Measurements from ENCODE around the gene ARHGAP36. TPM values are rescaled to one million over a fixed set of nuclear protein-coding genes. Genes with fewer than 3 reads are reported as not detected.

Gene ARHGAP36
- total RNA-seq, 1 donor from 2014 or later = not detected

DNA sequence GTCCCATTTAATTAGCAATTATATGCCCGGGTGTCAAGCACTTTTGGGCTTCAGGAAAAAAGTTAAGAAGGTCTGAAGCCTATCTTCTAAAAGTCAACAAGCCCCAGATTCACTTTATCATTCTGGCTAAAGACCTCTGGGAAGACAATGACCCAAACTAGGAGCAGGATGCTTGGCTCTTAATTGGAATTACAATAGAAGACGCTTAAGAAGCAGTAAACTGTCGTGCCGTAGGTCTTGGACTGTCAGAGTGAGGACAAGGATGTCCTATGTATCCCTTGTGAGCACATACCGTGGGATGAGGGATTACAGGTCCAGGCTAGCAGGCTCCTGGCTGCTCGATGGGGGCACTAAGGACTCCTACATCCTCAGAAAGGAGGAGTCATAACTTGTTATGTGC lies 3.2 kb upstream of the ARHGAP36 start:
- TF ChIP-seq, protein P1, sequence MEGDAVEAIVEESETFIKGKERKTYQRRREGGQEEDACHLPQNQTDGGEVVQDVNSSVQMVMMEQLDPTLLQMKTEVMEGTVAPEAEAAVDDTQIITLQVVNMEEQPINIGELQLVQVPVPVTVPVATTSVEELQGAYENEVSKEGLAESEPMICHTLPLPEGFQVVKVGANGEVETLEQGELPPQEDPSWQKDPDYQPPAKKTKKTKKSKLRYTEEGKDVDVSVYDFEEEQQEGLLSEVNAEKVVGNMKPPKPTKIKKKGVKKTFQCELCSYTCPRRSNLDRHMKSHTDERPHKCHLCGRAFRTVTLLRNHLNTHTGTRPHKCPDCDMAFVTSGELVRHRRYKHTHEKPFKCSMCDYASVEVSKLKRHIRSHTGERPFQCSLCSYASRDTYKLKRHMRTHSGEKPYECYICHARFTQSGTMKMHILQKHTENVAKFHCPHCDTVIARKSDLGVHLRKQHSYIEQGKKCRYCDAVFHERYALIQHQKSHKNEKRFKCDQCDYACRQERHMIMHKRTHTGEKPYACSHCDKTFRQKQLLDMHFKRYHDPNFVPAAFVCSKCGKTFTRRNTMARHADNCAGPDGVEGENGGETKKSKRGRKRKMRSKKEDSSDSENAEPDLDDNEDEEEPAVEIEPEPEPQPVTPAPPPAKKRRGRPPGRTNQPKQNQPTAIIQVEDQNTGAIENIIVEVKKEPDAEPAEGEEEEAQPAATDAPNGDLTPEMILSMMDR (IDR thresholded peaks at IDR 0.05; ENCODE audit: insufficient read depth, low read length, poor library complexity, severe bottlenecking) = no peak
- no peak for DNase-seq (ENCODE audit: low read depth)
- no peak overlapping the region for H3K4me3 ChIP-seq (ENCODE audit: low read depth, low read length)
- no peaks in the 10 kb centered on the region for H3K36me3 ChIP-seq (ENCODE audit: control insufficient read depth, insufficient read depth, low read length)
- H3K27me3 ChIP-seq (ENCODE audit: control insufficient read depth, insufficient read depth, low read length) = peaks cover 22% of the 10 kb centered on the region

DNA sequence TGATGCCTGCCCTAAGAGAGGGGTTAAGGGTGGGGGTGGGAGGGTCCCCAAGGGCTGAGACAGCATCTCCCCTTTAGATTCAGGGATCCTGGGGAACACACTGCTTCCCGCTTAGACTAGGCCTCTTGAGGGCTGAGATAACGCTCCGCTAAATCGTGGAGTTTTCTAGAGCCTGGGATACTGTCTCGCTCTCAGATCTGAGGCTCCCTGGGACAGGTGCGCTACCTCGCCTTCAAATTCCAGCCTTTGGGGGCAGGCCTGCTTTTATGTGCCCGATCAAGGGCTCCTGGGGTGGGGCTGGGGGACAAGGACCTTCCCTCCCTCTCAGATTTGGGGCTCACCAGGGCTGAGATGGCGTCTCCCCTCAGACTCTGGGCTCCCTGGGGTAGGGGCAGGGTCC lies 440 bp upstream of the ARHGAP36 start:
- Histone ChIP-seq H3K27me3 (ENCODE audit: control insufficient read depth, insufficient read depth, low read length) (peaks cover 19% of the 10 kb centered on the region), H3K4me3 (ENCODE audit: low read depth, low read length) (no peak overlapping the region), H3K36me3 (ENCODE audit: control insufficient read depth, insufficient read depth, low read length) (no peaks in the 10 kb centered on the region)
- DNase-seq (ENCODE audit: low read depth) = no peak
- TF ChIP-seq, protein P1 (IDR thresholded peaks at IDR 0.05; ENCODE audit: insufficient read depth, low read length, poor library complexity, severe bottlenecking) = no peak

DNA sequence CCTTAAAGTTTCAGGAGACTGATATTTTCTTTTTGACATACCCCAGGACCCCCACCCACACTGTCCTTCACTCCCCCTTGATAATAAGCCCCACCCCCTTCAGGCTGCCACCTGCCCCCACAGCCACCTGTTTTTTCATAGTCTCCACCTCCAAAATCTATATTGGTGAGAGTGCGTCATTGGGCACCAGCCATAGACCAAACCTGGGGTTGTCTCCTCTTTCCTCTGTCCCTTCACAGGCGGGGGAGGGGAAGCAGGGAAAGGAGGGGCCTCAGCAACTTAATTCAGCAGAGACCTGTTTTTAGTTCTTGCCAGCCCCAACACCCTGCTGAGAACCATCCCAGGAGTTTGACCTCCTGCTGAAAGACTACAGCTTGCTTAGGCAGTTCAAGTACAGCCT lies 1.1 kb downstream of the ARHGAP36 start:
- TF ChIP-seq, protein P1 (IDR thresholded peaks at IDR 0.05; ENCODE audit: insufficient read depth, low read length, poor library complexity, severe bottlenecking) = no peak
- no peak for DNase-seq (ENCODE audit: low read depth)
- H3K27me3 ChIP-seq (ENCODE audit: control insufficient read depth, insufficient read depth, low read length) = peaks cover 19% of the 10 kb centered on the region
- no peaks in the 10 kb centered on the region for H3K36me3 ChIP-seq (ENCODE audit: control insufficient read depth, insufficient read depth, low read length)
- no peak overlapping the region for H3K4me3 ChIP-seq (ENCODE audit: low read depth, low read length)

DNA sequence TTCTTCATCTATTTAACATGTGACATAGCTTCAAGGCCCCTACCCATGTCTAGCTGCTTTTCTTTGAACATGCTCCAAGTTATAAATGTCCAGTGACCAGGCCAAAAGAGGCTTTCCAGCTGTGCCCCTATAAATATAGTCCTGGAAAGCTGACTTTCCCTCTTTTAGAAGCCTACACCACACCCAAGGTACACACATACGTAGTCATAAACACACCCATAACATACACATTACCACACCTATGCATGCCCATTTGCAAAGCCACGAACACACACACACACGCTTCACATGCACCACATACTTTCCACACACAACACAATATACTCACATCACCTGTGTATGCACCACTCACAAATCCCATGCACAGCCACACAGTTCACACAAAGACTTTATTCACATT lies 2.0 kb downstream of the ARHGAP36 start:
- H3K4me3 ChIP-seq (ENCODE audit: low read depth, low read length) = no peak overlapping the region
- DNase-seq (ENCODE audit: low read depth) = no peak
- no peaks in the 10 kb centered on the region for H3K36me3 ChIP-seq (ENCODE audit: control insufficient read depth, insufficient read depth, low read length)
- H3K27me3 ChIP-seq (ENCODE audit: control insufficient read depth, insufficient read depth, low read length) = peaks cover 16% of the 10 kb centered on the region
- TF ChIP-seq, protein P1 (IDR thresholded peaks at IDR 0.05; ENCODE audit: insufficient read depth, low read length, poor library complexity, severe bottlenecking) = no peak

DNA sequence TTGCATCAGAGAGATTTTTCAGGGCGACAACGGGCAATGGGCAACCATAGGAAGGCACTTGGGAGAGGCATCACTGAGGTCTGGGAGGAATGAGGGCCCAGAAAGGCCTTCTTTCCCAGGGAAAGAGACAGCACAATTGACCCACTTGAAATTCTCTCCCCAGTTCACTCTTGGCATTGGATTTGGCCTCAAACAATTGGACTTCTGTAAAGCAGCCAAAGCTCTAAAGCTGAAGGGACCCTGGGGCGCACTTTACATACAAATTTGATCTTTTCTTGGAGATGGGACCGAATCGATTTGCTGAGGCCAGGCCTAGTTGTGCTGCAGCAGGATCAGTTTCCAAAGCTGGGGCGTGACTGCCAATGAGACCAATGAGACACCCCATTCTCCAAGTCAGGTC lies 3.2 kb downstream of the ARHGAP36 start:
- Histone ChIP-seq H3K4me3 (ENCODE audit: low read depth, low read length) (no peak overlapping the region), H3K36me3 (ENCODE audit: control insufficient read depth, insufficient read depth, low read length) (no peaks in the 10 kb centered on the region), H3K27me3 (ENCODE audit: control insufficient read depth, insufficient read depth, low read length) (peaks cover 16% of the 10 kb centered on the region)
- no peak for DNase-seq (ENCODE audit: low read depth)
- TF ChIP-seq, protein P1 (IDR thresholded peaks at IDR 0.05; ENCODE audit: insufficient read depth, low read length, poor library complexity, severe bottlenecking) = no peak

DNA sequence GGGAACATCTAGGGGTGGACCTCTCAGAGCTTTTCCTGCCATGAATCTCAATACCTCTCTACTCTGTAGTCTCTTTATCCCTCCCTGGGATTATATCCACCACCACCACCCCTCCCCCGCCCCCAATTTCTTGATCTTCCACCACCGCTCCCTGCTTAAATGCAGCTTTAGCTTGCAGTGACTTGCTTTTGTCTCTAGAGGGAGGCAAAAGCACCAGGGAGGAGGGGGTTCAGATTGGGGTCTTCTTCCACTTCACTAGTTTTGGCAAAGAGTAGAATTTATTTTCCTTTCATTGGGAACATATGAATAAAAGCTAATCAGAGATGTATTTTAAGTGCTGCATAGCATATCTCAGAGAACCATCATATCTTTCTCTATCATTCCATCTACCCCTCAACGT lies 5.5 kb downstream of the ARHGAP36 start:
- Histone ChIP-seq H3K36me3 (ENCODE audit: control insufficient read depth, insufficient read depth, low read length) (no peaks in the 10 kb centered on the region), H3K4me3 (ENCODE audit: low read depth, low read length) (no peak overlapping the region), H3K27me3 (ENCODE audit: control insufficient read depth, insufficient read depth, low read length) (peaks cover 20% of the 10 kb centered on the region)
- TF ChIP-seq, protein P1 (IDR thresholded peaks at IDR 0.05; ENCODE audit: insufficient read depth, low read length, poor library complexity, severe bottlenecking) = peak; percentile 12
- no peak for DNase-seq (ENCODE audit: low read depth)

Data from kidney epithelial cell (primary cell).